WERI-Rb-1 (cell line): ENCODE results near the gene KREMEN1.

Experiments used
- DNase-seq: peaks from one replicate; pipeline ENCODE4 v3.0.0-alpha.2; 2020
- H3K27ac ChIP-seq: fragments of 250-450 bp; sonication (Bioruptor Pico); 2 replicates; pipeline ENCODE4 v1.5.1; 2020; ENCODE audit warnings: mild to moderate bottlenecking, moderate library complexity
- H3K27me3 ChIP-seq: fragments of 250-450 bp; sonication (Bioruptor Pico); 2 replicates; pipeline ENCODE4 v1.5.1; 2021; ENCODE audit warnings: mild to moderate bottlenecking, low read depth, moderate library complexity; ENCODE audit not compliant: insufficient read depth, severe bottlenecking
- H3K36me3 ChIP-seq: fragments of 250-450 bp; sonication (Bioruptor Pico); 2 replicates; pipeline ENCODE4 v1.5.1; 2020; ENCODE audit warnings: mild to moderate bottlenecking, moderate library complexity
- H3K4me3 ChIP-seq: 2 replicates; pipeline ENCODE4 v1.5.1; 2011; ENCODE audit warnings: low read depth, mild to moderate bottlenecking, control low read depth, low read length
- H3K9me3 ChIP-seq: fragments of 250-450 bp; sonication (Bioruptor Pico); 2 replicates; pipeline ENCODE4 v1.5.1; 2021; ENCODE audit warnings: mild to moderate bottlenecking, moderate library complexity; ENCODE audit not compliant: severe bottlenecking
- TF ChIP-seq, protein P1 (sequence below): IDR thresholded peaks from 2 replicates; pipeline ENCODE4 v1.5.1; 2011; ENCODE audit warnings: low read depth, mild to moderate bottlenecking, control low read depth, inconsistent platforms, low read length

KREMEN1 gene

DNA sequence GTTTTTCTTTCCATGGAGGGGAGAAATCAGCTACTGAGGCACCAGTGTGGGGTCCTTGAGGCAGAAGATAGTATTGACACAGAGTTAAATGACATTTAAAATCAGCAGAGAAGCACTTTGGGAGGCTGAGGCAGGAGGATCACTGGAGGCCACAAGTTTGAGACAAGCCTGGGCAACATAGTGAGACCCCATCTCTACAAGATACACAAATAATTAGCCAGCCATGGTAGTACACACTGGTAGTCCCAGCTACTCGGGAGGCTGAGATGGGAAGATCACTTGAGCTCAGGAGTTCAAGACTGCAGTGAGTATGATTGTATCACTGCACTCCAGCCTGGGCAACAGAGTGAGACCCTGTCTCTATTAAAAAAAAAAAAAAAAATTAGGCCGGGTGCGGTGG is 38.1 kb downstream of the KREMEN1 start:
- Histone ChIP-seq H3K27ac (no peak overlapping the region), H3K36me3 (no peaks in the 10 kb centered on the region), H3K9me3 (no peaks in the 10 kb centered on the region), H3K4me3 (no peak overlapping the region), H3K27me3 (no peaks in the 10 kb centered on the region)
- TF ChIP-seq, protein P1, sequence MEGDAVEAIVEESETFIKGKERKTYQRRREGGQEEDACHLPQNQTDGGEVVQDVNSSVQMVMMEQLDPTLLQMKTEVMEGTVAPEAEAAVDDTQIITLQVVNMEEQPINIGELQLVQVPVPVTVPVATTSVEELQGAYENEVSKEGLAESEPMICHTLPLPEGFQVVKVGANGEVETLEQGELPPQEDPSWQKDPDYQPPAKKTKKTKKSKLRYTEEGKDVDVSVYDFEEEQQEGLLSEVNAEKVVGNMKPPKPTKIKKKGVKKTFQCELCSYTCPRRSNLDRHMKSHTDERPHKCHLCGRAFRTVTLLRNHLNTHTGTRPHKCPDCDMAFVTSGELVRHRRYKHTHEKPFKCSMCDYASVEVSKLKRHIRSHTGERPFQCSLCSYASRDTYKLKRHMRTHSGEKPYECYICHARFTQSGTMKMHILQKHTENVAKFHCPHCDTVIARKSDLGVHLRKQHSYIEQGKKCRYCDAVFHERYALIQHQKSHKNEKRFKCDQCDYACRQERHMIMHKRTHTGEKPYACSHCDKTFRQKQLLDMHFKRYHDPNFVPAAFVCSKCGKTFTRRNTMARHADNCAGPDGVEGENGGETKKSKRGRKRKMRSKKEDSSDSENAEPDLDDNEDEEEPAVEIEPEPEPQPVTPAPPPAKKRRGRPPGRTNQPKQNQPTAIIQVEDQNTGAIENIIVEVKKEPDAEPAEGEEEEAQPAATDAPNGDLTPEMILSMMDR: no peak
- DNase-seq: no peak

DNA sequence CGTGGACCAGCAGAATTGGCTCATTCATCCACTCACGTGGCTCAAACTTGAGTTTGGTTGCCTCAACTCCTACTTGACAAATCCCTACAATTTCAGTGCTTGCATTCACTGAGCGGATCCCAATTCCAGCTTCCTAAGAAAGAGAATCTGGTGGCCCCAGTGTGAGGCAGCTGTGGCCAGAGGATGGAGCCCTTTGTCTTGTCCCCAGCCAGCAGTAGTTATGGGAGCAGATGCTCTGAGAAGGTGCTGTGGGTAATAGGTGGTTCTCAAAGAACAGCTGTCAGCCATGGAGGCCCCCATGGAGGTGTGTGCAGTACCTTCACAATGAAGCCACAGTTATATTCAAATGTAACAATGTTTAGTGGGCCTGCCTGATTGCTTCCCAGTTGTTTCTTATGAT is 39.3 kb downstream of the KREMEN1 start:
- Histone ChIP-seq H3K9me3 (no peaks in the 10 kb centered on the region), H3K27ac (no peak overlapping the region), H3K4me3 (no peak overlapping the region), H3K27me3 (no peaks in the 10 kb centered on the region), H3K36me3 (no peaks in the 10 kb centered on the region)
- DNase-seq: no peak
- TF ChIP-seq, protein P1: 0 out of 2 replicates have a peak, but pooled peaks have one; percentile 7

DNA sequence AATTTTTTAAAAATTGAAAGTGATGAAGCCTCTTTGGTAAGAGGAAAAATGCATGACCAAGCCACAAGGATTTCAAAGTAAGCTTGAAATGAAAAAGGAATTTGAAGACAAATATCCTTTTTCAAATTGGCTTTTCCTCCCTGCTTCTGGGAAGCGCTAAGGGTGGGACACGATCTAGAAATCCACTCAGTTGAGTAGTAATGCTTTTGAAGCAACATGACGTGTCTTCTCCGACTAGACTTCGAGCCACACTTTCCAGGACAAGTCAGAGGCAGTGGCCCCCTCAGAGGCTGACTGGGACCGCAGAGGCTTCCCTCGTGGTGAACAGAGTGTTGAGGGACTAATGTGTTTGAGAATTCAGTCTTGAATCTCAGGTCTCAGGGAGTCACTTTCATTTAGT is 39.8 kb downstream of the KREMEN1 start:
- Histone ChIP-seq H3K36me3 (no peaks in the 10 kb centered on the region), H3K4me3 (no peak overlapping the region), H3K27me3 (no peaks in the 10 kb centered on the region), H3K27ac (no peak overlapping the region), H3K9me3 (no peaks in the 10 kb centered on the region)
- no peak for DNase-seq
- TF ChIP-seq, protein P1: no peak

DNA sequence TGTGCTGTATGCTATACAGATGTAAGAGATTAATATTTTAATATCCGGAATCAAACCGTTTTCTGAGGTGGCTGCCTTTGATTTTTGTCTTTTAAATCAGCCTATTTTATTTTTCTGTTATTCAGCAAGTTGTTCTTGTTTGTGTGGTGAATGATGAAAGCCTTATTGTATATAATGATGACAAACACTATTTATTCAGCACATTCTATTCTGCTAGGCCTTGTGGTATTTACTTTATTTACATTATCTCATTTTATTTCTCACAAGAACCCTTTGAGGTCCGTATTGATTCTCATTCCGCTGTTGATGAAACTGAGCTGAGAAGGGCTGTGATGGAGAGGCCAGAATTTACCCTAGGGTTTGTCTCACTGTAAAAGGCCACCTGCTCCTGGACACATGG is 40.5 kb downstream of the KREMEN1 start:
- Histone ChIP-seq H3K27me3 (no peaks in the 10 kb centered on the region), H3K9me3 (peaks cover 2% of the 10 kb centered on the region), H3K27ac (no peak overlapping the region), H3K36me3 (no peaks in the 10 kb centered on the region), H3K4me3 (no peak overlapping the region)
- no peak for DNase-seq
- TF ChIP-seq, protein P1: no peak

DNA sequence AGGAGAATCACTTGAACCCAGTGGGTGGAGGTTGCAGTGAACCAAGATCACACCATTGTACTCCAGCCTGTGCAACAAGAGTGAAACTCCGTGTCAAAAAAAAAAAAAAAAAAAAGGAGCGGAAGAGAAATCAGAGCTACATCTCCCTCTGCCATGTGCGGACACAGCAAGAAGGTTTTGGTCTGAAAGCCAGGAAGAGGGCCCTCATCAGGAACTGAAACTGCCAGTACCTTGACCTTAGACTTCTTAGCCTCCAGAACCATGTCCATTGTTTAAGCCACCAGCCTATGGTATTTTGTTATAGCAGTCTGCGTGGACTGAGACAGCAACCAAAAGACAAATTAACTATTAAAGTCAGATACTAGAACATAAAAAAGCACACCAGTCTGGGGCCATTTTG is 41.6 kb downstream of the KREMEN1 start:
- TF ChIP-seq, protein P1: no peak

DNA sequence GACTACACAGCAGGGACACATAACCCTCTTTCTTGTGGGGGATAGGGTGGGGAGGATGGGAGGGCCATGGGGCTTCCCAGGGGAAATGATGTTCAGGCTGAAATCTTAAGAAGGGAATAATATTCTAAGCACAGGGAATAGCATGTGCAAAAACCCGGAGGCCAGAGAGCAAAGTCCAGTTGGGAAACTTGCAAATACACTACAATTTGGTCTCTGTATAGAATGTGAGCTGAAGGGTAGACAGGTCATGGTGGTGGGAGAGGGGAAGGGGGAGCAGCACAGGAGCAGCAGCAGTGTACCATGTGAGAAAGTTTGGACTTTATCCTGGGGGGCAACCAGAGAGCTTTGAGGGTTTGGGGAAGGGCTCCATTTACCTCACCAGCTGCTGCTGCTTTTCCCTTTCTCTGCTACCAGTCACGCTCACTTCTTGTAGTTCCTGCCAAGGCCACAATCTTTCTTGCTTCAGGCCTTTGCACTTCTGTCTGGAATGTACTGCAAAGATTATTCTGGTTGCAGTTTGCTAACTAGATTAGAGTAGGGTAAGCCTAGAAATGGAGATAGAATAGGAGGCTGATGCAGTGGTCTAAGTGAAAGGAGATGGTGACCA is 43.0 kb downstream of the KREMEN1 start:
- TF ChIP-seq, protein P1: no peak
- H3K36me3 ChIP-seq: no peaks in the 10 kb centered on the region
- peaks cover 2% of the 10 kb centered on the region for H3K9me3 ChIP-seq
- DNase-seq: no peak
- no peak overlapping the region for H3K4me3 ChIP-seq
- no peaks in the 10 kb centered on the region for H3K27me3 ChIP-seq
- no peak overlapping the region for H3K27ac ChIP-seq

More for the DNA sequence above, 41.6 kb downstream of the KREMEN1 start:
- no peaks in the 10 kb centered on the region for H3K36me3 ChIP-seq
- H3K27ac ChIP-seq: no peak overlapping the region
- DNase-seq: no peak
- no peaks in the 10 kb centered on the region for H3K27me3 ChIP-seq
- H3K4me3 ChIP-seq: no peak overlapping the region
- H3K9me3 ChIP-seq: peaks cover 2% of the 10 kb centered on the region
